OCI-LY7 (cell line): Measurements from ENCODE around the gene SETDB1.

ENCODE experiments used
- EZH2phosphoT487 ChIP-seq: fragments of 200-600 bp; sonication (generic); IDR thresholded peaks from 2 replicates; pipeline ENCODE4 v1.6.1; 2018; ENCODE audit warnings: low read depth, borderline replicate concordance, mild to moderate bottlenecking, mixed run types, antibody characterized with exemption, low read length, moderate library complexity, mixed read lengths
- TF ChIP-seq, protein P1 (sequence below): fragments of 200-600 bp; sonication (generic); conservative IDR thresholded peaks from 2 replicates; pipeline ENCODE4 v1.5.1; 2014; ENCODE audit warnings: mild to moderate bottlenecking, antibody characterized with exemption, low read length, moderate library complexity, mixed read lengths

DNA sequence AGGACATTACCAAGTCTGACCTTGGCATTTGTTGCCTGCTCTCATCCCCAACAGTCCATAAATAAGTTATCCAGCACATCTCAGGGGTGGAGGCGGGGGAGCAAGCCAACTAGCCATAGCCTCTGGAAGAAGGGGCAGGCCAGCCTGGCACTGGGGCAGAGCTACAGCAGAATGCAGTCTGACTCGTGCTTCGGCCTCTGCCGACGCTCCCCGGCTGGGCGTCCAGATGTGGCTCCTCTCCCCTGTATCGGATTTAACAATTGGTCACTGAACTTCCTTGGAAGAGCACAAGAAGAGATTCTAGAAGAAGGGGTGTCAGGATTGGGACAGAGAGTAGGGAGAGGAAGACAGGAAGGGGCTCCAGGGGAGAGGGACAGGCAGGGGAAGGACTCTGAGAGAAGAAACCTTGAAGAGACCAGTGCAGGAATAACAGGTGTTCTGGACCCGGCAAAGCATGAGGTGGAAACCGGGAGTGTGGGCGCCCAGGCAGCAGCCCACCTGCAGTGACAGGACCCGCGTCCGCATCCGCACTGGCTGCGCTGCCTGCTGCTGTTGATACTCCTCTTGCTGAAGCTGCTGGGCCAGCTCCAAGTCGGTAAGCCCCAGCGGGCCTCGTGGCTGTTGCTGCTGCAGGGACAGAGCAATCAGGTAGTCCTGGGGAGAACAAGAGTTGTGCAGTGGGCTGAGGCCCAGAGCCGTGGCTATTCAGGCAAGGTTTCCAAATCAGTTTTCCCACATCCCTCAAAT, 71.1 kb downstream of the SETDB1 start:
- TF ChIP-seq, protein P1, sequence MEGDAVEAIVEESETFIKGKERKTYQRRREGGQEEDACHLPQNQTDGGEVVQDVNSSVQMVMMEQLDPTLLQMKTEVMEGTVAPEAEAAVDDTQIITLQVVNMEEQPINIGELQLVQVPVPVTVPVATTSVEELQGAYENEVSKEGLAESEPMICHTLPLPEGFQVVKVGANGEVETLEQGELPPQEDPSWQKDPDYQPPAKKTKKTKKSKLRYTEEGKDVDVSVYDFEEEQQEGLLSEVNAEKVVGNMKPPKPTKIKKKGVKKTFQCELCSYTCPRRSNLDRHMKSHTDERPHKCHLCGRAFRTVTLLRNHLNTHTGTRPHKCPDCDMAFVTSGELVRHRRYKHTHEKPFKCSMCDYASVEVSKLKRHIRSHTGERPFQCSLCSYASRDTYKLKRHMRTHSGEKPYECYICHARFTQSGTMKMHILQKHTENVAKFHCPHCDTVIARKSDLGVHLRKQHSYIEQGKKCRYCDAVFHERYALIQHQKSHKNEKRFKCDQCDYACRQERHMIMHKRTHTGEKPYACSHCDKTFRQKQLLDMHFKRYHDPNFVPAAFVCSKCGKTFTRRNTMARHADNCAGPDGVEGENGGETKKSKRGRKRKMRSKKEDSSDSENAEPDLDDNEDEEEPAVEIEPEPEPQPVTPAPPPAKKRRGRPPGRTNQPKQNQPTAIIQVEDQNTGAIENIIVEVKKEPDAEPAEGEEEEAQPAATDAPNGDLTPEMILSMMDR, result no peak
- TF ChIP-seq EZH2phosphoT487, result no peak
